ENCODE measurements around the gene LIPN. TPM values are rescaled to one million over a fixed set of nuclear protein-coding genes. Genes with fewer than 3 reads are reported as not detected.

LIPN gene
- total and polyA plus RNA-seq, 2 experiments from 2014 or later, result not detected

GRCh38 chr10:88805361-88805760 lies 45.5 kb downstream of the LIPN start (continued):
- TF ChIP-seq, protein P1, sequence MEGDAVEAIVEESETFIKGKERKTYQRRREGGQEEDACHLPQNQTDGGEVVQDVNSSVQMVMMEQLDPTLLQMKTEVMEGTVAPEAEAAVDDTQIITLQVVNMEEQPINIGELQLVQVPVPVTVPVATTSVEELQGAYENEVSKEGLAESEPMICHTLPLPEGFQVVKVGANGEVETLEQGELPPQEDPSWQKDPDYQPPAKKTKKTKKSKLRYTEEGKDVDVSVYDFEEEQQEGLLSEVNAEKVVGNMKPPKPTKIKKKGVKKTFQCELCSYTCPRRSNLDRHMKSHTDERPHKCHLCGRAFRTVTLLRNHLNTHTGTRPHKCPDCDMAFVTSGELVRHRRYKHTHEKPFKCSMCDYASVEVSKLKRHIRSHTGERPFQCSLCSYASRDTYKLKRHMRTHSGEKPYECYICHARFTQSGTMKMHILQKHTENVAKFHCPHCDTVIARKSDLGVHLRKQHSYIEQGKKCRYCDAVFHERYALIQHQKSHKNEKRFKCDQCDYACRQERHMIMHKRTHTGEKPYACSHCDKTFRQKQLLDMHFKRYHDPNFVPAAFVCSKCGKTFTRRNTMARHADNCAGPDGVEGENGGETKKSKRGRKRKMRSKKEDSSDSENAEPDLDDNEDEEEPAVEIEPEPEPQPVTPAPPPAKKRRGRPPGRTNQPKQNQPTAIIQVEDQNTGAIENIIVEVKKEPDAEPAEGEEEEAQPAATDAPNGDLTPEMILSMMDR (conservative IDR thresholded peaks at IDR 0.05; ENCODE audit: low read depth in 2 of 2), result no peak

DNA sequence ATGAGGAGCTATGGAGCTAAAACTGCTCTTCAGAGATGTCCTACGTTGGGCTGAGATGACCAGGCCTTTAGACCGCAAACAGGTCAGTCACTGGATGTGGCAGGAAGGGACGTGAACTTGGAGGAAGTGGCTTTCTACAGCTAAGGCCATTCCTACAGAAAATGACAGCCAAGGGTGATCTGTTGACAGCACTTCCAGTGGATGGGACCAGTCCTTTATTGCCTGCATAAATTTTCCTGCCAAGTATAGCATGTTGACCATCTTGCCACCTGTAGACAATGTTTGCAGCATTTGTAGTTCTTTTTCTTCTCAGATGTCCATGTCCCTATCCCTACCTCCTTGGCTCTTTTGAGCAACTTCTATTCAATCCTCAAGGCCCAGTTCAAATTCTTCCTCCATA lies 46.1 kb downstream of the LIPN start:
- H3K79me2 ChIP-seq (replicated peaks; ENCODE audit: insufficient read depth), result no peaks in the 10 kb centered on the region
- no peak overlapping the region for H3K4me2 ChIP-seq
- TF ChIP-seq EZH2phosphoT487 (IDR thresholded peaks at IDR 0.05; ENCODE audit: unreplicated experiment) (no peak), ZNF114 (CRISPR knock-in tag; IDR thresholded peaks at IDR 0.05) (no peak), JUNB (IDR thresholded peaks at IDR 0.05; ENCODE audit: unreplicated experiment) (no peak), EZH2 (IDR thresholded peaks at IDR 0.05; ENCODE audit: low read depth, unreplicated experiment) (no peak), STAT1 (IDR thresholded peaks at IDR 0.05; ENCODE audit: unreplicated experiment) (no peak), POLR2AphosphoS5 (IDR thresholded peaks at IDR 0.05; ENCODE audit: low read depth) (no peak), NANOG (IDR thresholded peaks at IDR 0.05; ENCODE audit: borderline replicate concordance) (no peak)
- TF ChIP-seq, protein P2, sequence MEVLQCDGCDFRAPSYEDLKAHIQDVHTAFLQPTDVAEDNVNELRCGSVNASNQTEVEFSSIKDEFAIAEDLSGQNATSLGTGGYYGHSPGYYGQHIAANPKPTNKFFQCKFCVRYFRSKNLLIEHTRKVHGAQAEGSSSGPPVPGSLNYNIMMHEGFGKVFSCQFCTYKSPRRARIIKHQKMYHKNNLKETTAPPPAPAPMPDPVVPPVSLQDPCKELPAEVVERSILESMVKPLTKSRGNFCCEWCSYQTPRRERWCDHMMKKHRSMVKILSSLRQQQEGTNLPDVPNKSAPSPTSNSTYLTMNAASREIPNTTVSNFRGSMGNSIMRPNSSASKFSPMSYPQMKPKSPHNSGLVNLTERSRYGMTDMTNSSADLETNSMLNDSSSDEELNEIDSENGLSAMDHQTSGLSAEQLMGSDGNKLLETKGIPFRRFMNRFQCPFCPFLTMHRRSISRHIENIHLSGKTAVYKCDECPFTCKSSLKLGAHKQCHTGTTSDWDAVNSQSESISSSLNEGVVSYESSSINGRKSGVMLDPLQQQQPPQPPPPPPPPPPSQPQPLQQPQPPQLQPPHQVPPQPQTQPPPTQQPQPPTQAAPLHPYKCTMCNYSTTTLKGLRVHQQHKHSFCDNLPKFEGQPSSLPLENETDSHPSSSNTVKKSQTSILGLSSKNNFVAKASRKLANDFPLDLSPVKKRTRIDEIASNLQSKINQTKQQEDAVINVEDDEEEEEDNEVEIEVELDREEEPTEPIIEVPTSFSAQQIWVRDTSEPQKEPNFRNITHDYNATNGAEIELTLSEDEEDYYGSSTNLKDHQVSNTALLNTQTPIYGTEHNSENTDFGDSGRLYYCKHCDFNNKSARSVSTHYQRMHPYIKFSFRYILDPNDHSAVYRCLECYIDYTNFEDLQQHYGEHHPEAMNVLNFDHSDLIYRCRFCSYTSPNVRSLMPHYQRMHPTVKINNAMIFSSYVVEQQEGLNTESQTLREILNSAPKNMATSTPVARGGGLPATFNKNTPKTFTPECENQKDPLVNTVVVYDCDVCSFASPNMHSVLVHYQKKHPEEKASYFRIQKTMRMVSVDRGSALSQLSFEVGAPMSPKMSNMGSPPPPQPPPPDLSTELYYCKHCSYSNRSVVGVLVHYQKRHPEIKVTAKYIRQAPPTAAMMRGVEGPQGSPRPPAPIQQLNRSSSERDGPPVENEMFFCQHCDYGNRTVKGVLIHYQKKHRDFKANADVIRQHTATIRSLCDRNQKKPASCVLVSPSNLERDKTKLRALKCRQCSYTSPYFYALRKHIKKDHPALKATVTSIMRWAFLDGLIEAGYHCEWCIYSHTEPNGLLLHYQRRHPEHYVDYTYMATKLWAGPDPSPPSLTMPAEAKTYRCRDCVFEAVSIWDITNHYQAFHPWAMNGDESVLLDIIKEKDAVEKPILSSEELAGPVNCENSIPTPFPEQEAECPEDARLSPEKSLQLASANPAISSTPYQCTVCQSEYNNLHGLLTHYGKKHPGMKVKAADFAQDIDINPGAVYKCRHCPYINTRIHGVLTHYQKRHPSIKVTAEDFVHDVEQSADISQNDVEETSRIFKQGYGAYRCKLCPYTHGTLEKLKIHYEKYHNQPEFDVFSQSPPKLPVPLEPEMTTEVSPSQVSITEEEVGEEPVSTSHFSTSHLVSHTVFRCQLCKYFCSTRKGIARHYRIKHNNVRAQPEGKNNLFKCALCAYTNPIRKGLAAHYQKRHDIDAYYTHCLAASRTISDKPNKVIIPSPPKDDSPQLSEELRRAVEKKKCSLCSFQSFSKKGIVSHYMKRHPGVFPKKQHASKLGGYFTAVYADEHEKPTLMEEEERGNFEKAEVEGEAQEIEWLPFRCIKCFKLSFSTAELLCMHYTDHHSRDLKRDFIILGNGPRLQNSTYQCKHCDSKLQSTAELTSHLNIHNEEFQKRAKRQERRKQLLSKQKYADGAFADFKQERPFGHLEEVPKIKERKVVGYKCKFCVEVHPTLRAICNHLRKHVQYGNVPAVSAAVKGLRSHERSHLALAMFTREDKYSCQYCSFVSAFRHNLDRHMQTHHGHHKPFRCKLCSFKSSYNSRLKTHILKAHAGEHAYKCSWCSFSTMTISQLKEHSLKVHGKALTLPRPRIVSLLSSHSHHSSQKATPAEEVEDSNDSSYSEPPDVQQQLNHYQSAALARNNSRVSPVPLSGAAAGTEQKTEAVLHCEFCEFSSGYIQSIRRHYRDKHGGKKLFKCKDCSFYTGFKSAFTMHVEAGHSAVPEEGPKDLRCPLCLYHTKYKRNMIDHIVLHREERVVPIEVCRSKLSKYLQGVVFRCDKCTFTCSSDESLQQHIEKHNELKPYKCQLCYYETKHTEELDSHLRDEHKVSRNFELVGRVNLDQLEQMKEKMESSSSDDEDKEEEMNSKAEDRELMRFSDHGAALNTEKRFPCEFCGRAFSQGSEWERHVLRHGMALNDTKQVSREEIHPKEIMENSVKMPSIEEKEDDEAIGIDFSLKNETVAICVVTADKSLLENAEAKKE (CRISPR knock-in tag; IDR thresholded peaks at IDR 0.05), result no peak
- TF ChIP-seq, protein P3, sequence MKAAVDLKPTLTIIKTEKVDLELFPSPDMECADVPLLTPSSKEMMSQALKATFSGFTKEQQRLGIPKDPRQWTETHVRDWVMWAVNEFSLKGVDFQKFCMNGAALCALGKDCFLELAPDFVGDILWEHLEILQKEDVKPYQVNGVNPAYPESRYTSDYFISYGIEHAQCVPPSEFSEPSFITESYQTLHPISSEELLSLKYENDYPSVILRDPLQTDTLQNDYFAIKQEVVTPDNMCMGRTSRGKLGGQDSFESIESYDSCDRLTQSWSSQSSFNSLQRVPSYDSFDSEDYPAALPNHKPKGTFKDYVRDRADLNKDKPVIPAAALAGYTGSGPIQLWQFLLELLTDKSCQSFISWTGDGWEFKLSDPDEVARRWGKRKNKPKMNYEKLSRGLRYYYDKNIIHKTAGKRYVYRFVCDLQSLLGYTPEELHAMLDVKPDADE (IDR thresholded peaks at IDR 0.05), result no peak
- TF ChIP-seq, protein P4, sequence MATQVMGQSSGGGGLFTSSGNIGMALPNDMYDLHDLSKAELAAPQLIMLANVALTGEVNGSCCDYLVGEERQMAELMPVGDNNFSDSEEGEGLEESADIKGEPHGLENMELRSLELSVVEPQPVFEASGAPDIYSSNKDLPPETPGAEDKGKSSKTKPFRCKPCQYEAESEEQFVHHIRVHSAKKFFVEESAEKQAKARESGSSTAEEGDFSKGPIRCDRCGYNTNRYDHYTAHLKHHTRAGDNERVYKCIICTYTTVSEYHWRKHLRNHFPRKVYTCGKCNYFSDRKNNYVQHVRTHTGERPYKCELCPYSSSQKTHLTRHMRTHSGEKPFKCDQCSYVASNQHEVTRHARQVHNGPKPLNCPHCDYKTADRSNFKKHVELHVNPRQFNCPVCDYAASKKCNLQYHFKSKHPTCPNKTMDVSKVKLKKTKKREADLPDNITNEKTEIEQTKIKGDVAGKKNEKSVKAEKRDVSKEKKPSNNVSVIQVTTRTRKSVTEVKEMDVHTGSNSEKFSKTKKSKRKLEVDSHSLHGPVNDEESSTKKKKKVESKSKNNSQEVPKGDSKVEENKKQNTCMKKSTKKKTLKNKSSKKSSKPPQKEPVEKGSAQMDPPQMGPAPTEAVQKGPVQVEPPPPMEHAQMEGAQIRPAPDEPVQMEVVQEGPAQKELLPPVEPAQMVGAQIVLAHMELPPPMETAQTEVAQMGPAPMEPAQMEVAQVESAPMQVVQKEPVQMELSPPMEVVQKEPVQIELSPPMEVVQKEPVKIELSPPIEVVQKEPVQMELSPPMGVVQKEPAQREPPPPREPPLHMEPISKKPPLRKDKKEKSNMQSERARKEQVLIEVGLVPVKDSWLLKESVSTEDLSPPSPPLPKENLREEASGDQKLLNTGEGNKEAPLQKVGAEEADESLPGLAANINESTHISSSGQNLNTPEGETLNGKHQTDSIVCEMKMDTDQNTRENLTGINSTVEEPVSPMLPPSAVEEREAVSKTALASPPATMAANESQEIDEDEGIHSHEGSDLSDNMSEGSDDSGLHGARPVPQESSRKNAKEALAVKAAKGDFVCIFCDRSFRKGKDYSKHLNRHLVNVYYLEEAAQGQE (IDR thresholded peaks at IDR 0.05; ENCODE audit: unreplicated experiment), result no peak
- Mint-ChIP-seq H3K27ac (no peak overlapping the region), H3K4me3 (no peak overlapping the region), H3K4me1 (peaks cover 9% of the 10 kb centered on the region; the same call in 2 of the 3 replicates), H3K27me3 (ENCODE audit: insufficient read depth, low read depth, poor library complexity) (no peaks in the 10 kb centered on the region), H3K36me3 (ENCODE audit: low read depth) (no peaks in the 10 kb centered on the region), H3K9me3 (no peaks in the 10 kb centered on the region)
- no peak overlapping the region for H3K4me3 ChIP-seq
- no peak overlapping the region for H2AFZ ChIP-seq
- H3K36me3 ChIP-seq (ENCODE audit: insufficient read depth), result no peaks in the 10 kb centered on the region
- no peak overlapping the region for H3K27ac ChIP-seq (ENCODE audit: low read depth)
- DNase-seq (ENCODE audit: low spot score), result no peak
- no peaks in the 10 kb centered on the region for H3K9me2 ChIP-seq (ENCODE audit: insufficient read depth)
- no peaks in the 10 kb centered on the region for H3K4me1 ChIP-seq (ENCODE audit: insufficient read depth)
- no peaks in the 10 kb centered on the region for H3K27me3 ChIP-seq (ENCODE audit: insufficient read depth)
- no peaks in the 10 kb centered on the region for H4K20me1 ChIP-seq (replicated peaks; ENCODE audit: insufficient read depth)
- ATAC-seq, result no peak
- no peaks in the 10 kb centered on the region for H3F3A ChIP-seq (replicated peaks; ENCODE audit: low read depth)

Data from GM23338 (cell line).